UCSD-AML1 (cell line): ENCODE data around the gene KREMEN1.

Experiments
- DNase-seq: peaks from one replicate; lab custom pipeline; 2025; ENCODE audit not compliant: unreplicated experiment; lab: John Stamatoyannopoulos, UW

KREMEN1 gene

DNA sequence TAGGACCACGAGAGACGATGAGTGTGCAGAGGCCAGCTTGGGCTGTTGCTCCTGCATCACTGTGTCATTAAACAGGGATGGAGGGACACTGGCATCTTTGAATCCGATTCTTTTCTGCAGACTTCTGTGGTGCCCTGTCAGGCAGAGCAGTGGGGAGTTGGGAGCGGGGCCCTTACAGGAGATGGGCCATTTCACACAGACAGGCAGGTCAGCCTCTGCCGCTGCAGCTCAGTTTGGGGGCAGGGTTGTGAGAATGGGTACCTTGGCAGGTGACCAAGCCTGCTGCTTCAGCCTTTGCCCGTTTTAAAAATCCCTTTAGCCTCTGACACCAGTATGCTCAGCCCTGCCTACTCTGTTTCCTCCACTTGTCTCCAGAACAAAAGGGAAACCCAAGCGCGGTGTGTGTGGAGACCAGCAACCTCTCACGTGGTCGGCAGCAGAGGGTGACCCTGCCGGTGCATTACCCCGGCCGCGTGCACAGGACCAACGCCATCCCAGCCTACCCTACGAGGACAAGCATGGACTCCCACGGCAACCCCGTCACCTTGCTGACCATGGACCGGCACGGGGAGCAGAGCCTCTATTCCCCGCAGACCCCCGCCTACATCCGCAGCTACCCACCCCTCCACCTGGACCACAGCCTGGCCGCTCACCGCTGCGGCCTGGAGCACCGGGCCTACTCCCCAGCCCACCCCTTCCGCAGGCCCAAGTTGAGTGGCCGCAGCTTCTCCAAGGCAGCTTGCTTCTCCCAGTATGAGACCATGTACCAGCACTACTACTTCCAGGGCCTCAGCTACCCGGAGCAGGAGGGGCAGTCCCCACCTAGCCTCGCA is 23.8 kb upstream of the KREMEN1 start:
- no peak for DNase-seq

DNA sequence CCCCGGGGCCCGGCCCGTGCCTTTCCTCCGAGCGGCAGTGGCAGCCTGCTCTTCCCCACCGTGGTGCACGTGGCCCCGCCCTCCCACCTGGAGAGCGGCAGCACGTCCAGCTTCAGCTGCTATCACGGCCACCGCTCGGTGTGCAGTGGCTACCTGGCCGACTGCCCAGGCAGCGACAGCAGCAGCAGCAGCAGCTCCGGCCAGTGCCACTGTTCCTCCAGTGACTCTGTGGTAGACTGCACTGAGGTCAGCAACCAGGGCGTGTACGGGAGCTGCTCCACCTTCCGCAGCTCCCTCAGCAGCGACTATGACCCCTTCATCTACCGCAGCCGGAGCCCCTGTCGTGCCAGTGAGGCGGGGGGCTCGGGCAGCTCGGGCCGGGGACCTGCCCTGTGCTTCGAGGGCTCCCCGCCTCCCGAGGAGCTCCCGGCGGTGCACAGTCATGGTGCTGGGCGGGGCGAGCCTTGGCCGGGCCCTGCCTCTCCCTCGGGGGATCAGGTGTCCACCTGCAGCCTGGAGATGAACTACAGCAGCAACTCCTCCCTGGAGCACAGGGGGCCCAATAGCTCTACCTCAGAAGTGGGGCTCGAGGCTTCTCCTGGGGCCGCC is 23.1 kb upstream of the KREMEN1 start:
- DNase-seq, result no peak

DNA sequence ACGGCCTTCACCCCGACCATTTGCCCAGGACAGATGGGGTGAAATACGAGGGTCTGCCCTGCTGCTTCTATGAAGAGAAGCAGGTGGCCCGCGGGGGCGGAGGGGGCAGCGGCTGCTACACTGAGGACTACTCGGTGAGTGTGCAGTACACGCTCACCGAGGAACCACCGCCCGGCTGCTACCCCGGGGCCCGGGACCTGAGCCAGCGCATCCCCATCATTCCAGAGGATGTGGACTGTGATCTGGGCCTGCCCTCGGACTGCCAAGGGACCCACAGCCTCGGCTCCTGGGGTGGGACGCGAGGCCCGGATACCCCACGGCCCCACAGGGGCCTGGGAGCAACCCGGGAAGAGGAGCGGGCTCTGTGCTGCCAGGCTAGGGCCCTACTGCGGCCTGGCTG is 22.4 kb upstream of the KREMEN1 start:
- DNase-seq, result no peak

DNA sequence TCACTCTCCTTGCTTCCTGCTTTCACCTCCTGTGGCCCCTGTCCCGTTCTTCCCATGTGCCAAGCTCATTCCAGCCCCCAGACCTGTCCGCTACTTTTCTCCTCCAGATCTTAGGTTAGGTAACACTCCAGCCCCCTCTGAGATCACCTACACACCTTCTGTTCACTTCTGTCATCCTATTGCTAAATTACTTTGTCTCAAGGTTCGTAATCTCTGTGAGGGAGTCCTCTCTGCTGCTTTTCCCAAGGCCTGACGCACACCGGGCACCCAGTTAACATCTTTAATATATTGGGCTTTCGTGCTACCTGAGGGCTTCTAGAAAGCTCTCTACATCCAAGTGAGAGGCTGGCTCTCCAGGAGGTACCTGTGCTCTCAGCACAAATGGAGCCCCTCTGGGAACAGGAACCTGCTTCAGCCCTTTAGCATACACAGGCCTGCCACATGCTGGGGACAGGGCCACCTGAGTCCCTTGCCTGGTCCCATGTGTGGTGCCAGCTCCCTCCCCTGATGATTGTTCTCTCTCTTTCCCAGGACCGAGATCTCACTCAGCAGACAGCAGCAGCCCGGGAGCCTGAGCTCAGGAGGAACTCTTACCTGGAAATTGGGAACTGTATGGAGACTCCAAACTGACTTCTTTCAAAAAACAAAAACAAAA is 19.7 kb upstream of the KREMEN1 start:
- DNase-seq, result no peak

DNA sequence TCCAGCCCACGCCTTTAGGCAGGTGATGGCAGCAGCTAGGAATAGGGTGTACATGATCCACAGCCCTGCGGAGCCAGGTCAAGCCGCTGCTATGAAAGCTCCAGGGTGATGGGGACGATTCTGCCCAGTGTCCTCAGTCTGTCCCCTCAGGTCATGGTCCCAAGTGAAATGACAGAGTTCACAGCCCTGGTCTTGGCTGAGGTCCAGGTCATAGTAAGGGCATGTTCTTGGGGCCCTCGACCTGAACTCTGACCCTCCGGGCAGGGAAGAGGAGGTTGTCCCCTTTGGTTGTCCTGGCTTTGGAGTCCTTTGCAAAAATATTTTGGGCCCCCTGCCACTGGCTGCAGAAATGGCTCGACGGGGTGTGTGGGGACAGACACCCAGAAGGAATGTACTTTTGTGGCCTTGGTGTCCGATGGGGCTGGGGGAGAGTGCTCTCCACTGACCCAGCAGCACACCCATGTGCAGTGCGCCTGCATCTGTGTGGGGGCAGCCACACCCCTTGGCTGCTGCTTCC is 18.5 kb upstream of the KREMEN1 start:
- no peak for DNase-seq

DNA sequence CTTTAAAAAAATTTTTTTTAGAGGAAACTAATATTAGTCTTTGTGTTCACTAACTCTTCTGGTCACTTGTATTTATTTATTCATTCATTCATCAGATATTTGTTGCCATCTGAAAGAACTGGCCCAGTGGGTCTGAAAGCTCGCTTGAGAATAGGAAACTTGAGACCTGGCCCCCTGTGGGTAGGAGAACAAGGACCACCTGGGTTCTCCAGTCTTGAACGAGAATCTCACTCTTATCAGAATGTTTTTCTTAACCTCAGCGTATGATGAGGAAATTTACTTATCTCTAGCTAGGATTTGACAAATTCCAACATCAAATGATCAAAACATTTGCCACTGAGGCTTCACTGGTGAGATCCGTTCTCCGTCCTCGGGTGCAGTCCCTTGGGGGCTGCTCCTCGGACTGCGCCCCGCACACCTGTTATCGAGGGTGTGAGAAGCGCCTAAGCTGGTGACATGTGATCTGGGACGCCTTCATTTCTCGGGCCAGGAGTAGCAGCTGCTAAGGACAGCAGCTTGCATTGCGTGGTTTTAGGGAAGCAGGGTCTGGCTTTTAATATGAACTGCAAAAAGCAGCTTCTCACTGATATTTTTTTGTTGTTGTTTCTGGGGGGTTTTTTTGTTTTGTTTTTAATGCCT is 17.5 kb upstream of the KREMEN1 start:
- DNase-seq, result no peak

DNA sequence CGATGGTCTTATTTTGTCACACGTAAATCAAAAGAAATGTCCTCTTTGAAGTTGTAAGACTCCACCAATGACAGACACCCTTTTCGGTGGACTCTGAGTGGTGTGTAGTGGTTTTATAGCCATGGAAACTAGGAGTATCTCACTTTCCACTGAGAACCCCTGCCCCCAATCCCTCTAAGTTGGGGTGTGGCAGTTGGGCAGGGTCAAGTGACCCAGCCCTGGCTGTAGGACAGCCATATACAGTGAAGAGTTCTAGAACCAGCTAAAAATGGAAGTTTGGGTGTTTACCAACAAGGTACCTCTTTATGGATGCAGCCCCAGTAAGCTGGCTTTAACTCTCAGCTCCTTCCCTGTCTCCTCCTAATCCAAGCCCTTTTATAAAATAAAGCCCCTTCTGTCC is 16.4 kb upstream of the KREMEN1 start:
- DNase-seq, result no peak

DNA sequence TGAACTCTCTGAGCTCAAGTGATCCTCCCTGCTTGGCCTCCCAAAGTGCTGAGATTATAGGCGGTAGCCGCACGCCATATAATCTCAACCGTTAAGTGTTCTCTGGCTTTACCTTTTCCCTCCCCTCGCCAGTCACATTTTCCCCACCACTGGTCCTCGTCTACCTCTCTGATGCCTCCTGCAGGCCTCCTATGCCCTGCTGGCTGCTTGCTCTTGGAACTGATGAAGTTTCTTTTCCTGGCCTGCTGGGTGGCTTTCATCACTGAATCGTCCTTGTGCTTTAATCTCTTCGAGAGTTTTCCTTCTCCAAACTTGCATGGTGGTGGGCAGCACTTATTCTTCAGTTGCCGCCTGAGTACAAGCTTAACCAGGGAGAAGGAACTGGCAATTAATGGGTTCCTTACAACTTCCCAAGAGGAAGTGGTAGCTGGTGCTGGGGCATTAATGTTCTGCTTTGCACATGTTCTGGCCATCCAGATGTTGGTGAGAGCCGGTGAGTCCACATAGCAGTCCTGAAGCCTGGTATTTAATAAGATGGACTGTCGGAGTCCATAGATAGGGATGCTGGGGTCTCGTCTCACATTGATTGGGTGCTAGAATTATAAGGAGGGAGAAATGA is 12.5 kb upstream of the KREMEN1 start:
- DNase-seq, result no peak

DNA sequence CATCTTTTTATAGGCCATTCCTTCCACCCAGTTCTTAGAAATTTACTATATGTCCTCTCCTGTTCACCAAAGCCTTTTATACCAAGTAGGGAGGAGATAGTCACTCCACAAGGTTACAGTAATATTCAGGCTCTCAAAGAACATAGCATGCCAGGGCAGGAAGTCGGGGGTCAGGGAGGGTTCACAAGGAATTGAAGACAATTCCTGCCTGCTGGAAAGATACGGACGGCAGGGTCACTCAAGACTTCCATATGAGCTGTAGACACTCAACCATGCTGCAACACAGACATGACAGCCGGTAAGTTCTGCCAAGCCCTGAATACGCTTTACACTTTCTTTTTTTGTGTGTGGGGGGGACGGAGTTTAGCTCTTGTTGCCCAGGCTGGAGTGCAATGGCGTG is 11.9 kb upstream of the KREMEN1 start:
- no peak for DNase-seq

DNA sequence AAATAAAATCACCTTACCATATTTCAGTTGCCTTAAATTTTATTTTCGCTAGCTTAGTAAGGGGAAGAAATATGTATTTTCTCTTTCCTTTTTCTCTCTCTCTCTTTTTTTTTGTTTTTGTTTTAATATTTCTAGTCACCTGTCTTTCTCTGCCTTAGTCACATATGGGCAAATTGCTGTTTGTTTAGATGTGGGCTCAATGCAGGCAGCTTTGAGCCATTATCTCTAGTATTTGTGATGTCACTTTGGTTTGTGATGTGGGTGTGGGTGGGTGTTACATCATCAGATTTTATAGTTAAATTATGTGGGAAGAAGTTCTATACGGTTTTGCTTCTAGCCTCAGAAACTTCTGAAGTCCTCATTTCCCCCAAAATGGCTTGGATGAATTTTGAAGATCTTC is 11.1 kb upstream of the KREMEN1 start, which contains the start of gene C22orf31:
Gene C22orf31, minus strand, starts transcription at position 59 of the 400 bp plus-strand sequence. Its CDS starts 39 bp downstream, at position 20.
- DNase-seq, result no peak

DNA sequence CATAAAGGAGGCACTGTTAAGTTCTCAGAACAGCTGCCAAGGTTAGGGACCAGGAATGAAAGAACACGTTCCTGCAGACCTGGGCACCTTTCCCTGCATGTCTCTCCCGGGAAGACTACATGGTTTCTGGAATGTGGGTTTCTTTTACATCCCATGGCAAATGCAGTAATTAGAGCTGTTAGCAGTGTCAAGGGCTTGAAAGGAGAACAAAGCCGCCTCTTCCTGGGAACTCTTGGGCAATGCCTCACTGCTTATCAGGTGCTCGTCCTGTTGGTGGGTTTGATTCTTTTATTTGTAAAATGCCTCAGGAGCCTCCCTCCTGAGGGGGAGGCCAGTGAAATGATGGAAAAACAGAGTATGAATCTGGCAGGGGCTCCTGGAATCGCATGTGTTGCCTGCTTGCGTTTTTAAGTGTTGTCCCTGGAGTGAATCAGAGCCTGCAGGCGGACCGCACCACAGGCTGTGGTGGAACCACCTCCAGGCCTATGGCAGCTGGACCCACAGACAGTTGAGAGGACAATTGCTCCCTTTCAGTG is 10.5 kb upstream of the KREMEN1 start:
- no peak for DNase-seq

DNA sequence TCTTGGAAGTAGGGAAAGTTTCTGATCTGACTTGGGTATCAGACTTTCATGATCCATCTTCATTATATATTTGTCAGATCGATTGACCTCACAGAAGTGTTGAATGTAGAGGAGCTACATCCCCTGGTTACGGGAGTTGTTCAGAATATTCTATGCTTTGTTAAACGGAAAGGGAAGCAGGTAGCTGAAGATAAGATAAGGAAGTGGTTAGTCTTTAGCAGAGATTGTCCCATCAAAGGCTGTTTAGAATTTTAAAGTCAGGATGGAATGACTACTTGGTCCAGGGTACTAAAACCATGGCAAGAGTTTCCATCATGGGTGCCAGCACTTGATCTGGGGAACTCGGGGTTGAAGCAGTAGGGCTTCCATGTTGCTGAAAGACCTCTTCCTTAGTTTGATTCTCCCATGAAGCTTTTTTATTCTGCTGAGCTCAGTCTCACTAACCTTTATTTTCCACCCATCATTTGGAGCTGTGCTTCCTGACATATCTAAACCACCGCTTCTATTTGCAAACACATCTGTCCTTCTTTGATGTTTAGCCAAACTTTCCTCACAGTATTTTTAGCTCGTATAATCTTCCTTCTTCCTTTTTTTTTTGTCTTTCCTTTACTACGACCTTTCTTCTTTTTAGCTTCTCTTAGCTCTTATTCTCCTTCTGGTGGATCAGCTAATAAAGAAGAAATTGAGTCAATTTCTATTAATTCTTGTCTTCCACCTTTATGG is 7.2 kb upstream of the KREMEN1 start:
- no peak for DNase-seq

DNA sequence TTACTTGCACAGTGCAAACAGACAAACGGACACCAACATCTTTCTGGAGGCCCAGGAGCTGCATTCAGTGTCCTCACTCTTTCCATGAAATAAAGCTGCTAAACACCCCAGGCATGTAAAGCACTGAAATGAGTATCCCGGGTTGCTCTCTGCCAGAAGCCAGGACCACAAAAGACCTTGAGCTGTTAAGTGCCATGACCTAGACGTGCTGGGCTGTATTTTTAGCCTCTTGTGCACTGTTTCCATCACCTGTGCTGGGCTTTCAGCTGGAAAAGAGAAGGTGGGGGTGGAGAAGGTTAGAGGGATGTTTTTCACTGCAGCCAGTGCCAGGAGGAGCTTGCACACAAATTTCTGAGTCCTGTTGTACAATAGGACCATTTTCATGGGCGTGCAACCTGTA is 3.4 kb upstream of the KREMEN1 start:
- DNase-seq, result no peak

DNA sequence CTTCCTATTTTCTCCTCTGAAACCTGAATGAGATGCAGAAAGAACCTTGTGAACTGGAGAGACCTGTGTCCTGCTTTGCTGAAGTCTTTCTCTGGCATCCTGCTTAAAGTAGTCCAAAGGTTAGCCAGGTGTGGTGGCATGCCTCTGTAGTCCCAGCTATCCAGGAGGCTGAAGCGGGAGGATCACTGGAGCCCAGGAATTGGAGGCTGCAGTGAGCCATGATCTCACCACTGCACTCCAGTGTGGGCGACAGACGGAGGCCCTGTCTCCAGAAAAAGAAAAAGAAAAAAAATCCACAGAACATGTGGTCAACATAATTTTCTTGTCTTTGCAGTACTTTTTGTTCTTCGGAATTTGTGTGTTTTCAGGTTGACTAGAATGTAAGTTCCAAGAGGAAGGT is 2.3 kb upstream of the KREMEN1 start:
- DNase-seq, result no peak

DNA sequence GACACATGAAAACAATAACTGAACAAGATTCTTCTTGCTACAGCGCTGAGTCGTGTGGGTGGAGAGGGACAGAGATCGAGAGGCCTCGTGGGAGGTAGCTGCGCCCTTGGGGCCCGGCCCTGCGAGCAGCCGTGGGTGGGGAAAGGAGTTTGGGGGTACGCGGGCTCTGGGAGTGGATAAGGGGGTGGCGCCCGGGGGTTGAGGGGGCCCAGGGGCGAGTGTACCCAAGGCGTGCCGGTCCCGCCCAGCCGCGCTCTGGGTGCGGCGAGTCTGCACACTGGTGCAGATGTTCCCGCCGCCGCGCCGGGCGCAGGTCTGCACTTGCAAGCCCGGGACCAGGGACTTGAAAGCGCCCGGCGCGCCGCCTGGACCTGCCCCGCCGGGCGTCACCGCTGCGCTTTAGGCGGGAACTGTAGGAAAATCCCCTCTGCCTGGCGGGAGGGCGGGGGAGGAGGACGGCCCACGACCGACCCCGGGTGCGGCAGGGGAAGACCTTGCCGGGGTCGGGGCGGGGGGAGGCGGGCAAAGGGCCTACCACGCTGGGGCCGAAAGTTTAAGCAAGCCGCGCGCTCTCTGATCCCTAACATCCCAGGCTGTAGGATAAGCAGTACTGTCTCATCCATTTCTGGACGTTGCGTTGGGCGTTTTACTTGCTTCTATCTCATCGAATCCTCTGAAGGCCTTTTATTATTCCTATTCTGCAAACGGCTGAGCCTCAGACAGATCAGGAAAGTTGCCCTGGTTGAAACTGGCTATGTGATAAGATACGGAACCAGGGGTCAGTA is 1.4 kb upstream of the KREMEN1 start:
- DNase-seq, result no peak

DNA sequence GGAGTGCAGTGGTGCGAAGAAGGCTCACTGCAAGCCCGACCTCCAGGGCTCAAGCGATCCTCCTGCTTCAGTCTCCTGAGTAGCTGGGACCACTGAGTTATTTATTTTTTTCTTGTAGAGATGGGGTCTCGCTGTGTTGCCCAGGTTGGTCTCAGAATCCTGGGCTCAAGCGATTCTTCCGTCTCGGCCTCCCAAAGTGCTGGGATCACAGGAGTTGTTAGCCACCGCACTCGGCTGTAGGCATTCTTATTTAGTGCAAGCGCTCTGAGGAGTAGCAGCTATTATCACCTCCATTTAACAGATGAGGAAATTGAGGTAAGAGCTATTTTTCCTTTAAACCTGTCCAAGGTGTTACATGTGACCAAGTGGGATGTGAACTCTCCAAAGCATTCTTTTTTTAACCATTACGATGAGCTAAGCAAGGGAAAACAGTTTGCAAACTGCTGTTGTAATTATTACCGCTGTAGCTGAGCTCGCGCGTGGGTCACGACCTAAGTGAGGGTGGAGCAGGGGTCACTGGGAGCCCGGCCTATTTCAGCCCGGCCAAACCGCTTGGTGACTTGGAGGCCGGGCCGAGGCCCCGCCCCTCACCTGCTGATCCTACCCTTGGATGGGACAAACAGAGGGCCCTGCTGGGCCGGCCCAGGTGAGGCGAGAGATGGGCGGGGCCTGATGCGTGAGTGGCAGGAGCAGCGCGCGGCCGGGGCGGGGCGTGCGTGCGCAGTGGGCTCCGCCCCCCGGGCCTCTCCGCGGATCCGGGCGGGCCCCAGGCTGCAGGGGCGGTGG is 449 bp upstream of the KREMEN1 start:
- DNase-seq, result peak; percentile 75

DNA sequence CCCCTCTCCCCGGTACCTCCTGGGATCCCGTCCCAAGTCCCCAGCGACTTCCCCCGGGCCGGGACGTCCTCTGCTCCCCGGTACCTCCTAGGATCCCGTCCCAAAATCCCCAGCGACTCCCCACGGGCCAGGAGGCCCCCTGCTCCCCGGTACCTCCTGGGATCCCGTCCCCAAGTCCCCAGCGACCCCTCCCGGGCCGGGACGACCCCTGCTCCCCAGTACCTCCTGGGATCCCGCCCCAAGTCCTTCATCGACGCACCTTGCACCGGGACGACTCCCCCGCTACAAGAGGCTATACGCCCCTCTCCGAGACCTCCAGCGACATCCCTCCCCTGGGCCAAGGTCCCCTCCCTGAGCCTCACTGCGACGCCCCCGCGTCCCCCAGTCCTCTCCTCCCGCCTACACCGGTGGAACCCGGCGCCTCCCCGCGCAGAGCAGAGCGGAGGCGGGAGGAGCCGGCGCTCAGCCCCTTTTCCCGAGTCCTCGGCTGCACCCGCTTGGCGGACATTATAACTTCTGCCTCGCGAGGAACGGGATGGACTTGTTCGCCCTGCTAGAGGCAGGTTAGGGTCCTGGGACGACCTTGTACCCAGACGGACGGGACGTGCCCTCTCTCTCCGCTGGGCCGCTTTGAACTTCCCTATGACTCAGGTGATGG is 912 bp downstream of the KREMEN1 start:
- no peak for DNase-seq

DNA sequence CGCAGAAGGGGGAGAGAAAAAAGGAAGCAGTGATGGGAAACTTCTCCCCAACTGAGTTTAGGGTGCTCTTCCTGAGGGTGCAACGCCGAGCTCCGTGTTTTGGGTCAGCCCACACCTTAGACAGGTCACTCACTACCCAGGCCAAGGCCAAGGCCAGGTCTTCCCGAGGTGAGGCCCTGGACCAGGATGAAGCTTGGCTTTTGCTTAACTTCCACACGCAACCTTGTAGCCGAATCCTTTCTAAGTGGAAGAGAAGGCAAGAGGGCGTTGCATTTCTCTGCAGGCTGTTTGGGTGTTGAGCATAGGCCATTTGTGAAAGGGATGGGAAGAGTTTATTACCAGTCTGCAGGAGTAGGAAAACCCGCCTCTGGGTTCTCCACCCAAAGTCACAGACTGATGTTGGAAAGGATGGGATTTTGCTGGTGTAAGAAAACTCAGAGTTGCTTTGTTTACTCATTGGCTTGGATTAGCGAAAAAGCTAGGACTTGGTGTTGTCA is 1.5 kb downstream of the KREMEN1 start:
- no peak for DNase-seq
